Lung (tissue), 12 donors: Measurements from ENCODE around the gene ABHD12. TPM values are rescaled to one million over a fixed set of nuclear protein-coding genes. Genes with fewer than 3 reads are reported as not detected.

ENCODE experiments used
- ATAC-seq: fragments of 200-7000 bp; cut with Tn5 transposase; one replicate; pipeline ENCODE4 v1.9.1; 2020; ENCODE audit warnings: moderate number of reproducible peaks; ENCODE audit not compliant: insufficient read depth, low FRiP score
- DNase-seq, 3 donors: peaks; one replicate each; pipeline ENCODE4 v3.0.0-alpha.2; 2013 to 2017
- H3K27ac ChIP-seq, 2 donors: one replicate each; pipeline ENCODE4 v1.5.1; 2013; ENCODE audit warnings: mild to moderate bottlenecking in 2 of 2, moderate library complexity in 2 of 2, control low read depth in 1 of 2, inconsistent platforms in 1 of 2, low read depth in 1 of 2, low read length in 1 of 2
- H3K27me3 ChIP-seq, 3 donors: one replicate each; pipeline ENCODE4 v1.5.1; 2013; ENCODE audit warnings: low read length in 2 of 3; ENCODE audit not compliant: control insufficient read depth in 3 of 3, insufficient read depth in 3 of 3
- H3K36me3 ChIP-seq, 4 donors: one replicate each; pipeline ENCODE4 v1.5.1; 2013; ENCODE audit warnings: low read length in 4 of 4, mild to moderate bottlenecking in 1 of 4, moderate library complexity in 1 of 4; ENCODE audit not compliant: control insufficient read depth in 4 of 4, insufficient read depth in 4 of 4
- H3K4me1 ChIP-seq, 5 donors: one replicate each; pipeline ENCODE4 v1.5.1; 2013; ENCODE audit warnings: low read length in 5 of 5, mild to moderate bottlenecking in 2 of 5, moderate library complexity in 1 of 5; ENCODE audit not compliant: control insufficient read depth in 5 of 5, insufficient read depth in 5 of 5
- H3K4me3 ChIP-seq: one replicate; pipeline ENCODE4 v1.5.1; 2013; ENCODE audit warnings: mild to moderate bottlenecking, control low read depth, moderate library complexity
- H3K9ac ChIP-seq, 2 donors: one replicate each; pipeline ENCODE4 v1.5.1; 2013; ENCODE audit warnings: low read length in 2 of 2, control low read depth in 1 of 2; ENCODE audit not compliant: insufficient read depth in 1 of 2
- H3K9me3 ChIP-seq, 4 donors: one replicate each; pipeline ENCODE4 v1.5.1; 2013; ENCODE audit warnings: low read length in 3 of 4, mild to moderate bottlenecking in 1 of 4, moderate library complexity in 1 of 4; ENCODE audit not compliant: control insufficient read depth in 4 of 4, insufficient read depth in 3 of 4
- WGBS, 2 donors: extraction: QIAGEN DNeasy Blood & Tissue Kit; methylation state at CpG; one replicate each; pipeline ENCODE4 v1.1.7; 2013; 5-methylcytosine and 5-hydroxymethylcytosine counted together
- polyA plus RNA-seq, 2 donors: library from polyadenylated mRNA; stranded (reverse); fragments of 200-250 nt; gene quantifications; one replicate each; pipeline ENCODE4 v1.2.1, GENCODE V29; 2013
- total RNA-seq, 2 donors: library from RNA; depleted of rRNA in 1 of 2; stranded (reverse); fragments of >200 nt in 1 of 2; gene quantifications; one replicate each; pipeline ENCODE4 v1.2.1, GENCODE V29; 2014 to 2021
- TF ChIP-seq, protein P1 (sequence below): IDR thresholded peaks from 2 replicates; pipeline ENCODE4 v1.5.1; 2012; ENCODE audit warnings: mild to moderate bottlenecking; ENCODE audit errors: control extremely low read depth, extremely low read depth
- donor health status: control.
- donor health status: control.
- donor health status: Bipolar disorder and iron deficiency.
- donor health status: healthy.
- donor health status: DM: yes; HTN: yes; CAD: no.

ABHD12 gene
- total and polyA plus RNA-seq, 4 donors, result 34.3 to 58.1 (median 44.6) TPM

DNA sequence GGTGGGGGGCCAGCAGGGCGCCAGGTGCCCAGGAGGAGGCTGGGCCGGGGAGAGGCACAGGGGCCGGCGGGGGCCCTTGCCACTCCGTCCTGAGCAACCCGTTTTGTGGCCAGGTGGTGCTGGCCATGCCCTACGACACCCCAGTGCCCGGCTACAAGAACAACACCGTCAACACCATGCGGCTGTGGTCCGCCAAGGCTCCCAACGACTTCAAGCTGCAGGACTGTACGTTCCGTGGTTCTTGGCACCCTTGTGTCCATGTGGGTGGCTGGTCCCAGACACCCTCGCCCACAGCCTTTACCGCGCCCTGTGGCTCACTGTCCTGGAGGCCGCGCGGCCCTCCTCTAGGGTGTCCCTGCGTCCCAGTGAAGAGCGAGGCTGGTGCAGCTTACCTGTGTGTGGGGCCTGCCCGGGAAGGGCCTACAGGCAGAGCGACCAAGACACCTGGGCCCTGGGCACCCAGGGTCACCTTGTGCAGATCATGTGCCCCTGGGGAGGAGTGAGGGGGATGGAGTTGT, 114.0 kb downstream of the ABHD12 start:
- Histone ChIP-seq H3K9me3 (no peaks in the 10 kb centered on the region), H3K4me3 (no peak overlapping the region), H3K27me3 (no peaks in the 10 kb centered on the region), H3K9ac (no peak overlapping the region), H3K4me1 (no peaks in the 10 kb centered on the region), H3K27ac (peak overlapping the region in 1 of 2 donors; percentile 43), H3K36me3 (peaks cover 0 to 80% (median 19%) of the 10 kb centered on the region in 4 donors)
- ATAC-seq (no peak), DNase-seq (peak in 1 of 3 donors; percentile 9)
- TF ChIP-seq, protein P1, sequence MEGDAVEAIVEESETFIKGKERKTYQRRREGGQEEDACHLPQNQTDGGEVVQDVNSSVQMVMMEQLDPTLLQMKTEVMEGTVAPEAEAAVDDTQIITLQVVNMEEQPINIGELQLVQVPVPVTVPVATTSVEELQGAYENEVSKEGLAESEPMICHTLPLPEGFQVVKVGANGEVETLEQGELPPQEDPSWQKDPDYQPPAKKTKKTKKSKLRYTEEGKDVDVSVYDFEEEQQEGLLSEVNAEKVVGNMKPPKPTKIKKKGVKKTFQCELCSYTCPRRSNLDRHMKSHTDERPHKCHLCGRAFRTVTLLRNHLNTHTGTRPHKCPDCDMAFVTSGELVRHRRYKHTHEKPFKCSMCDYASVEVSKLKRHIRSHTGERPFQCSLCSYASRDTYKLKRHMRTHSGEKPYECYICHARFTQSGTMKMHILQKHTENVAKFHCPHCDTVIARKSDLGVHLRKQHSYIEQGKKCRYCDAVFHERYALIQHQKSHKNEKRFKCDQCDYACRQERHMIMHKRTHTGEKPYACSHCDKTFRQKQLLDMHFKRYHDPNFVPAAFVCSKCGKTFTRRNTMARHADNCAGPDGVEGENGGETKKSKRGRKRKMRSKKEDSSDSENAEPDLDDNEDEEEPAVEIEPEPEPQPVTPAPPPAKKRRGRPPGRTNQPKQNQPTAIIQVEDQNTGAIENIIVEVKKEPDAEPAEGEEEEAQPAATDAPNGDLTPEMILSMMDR, result no peak
- 96% methylated on average over 23 to 24 of the region's 24 CpGs for WGBS, 2 donors

DNA sequence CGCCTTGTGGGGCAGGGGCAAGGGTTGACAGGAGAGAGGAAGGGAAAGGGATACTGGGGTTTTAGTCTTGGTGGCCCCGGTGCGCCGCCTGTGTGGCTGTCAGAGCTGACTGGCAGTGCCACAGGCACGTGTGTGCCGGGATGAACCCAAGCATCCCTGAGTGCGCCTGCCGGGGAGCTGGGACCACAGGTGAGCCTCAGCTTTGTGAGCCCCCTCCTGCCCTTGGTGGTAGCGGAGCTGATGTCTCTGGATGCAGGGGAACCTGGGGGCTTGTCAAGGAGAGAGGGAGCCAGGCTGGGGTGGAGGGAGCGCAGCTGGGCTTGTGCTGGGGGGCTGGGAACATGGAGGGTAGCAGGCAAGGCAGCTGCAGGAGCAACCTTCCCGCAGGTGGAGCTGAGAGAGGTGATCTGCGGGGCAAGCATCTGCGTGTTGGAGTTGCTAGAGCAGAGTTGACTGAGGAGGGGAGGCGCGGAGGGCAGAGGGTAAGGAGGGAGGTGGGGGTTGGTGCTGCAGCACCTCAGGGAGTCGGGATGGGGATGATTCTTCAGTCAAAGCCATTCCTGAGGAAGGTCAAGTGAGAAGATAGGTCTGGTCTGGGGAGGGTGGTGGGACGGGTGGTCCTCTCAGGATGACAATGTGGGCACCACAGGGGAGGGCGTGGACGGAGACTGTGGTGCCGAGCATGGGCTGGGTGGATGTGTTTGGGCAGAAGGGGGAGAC, 114.7 kb downstream of the ABHD12 start:
- no peaks in the 10 kb centered on the region for H3K4me1 ChIP-seq
- H3K9ac ChIP-seq, result no peak overlapping the region
- no peaks in the 10 kb centered on the region for H3K9me3 ChIP-seq
- DNase-seq (peak in 1 of 3 donors; percentile 4), ATAC-seq (no peak)
- H3K4me3 ChIP-seq, result no peak overlapping the region
- peaks cover 0 to 80% (median 20%) of the 10 kb centered on the region in 4 donors for H3K36me3 ChIP-seq
- TF ChIP-seq, protein P1, result no peak
- peak overlapping the region in 1 of 2 donors; percentile 15 for H3K27ac ChIP-seq
- WGBS, 2 donors, result 95 to 97% methylated on average over 17 to 20 of the region's 20 CpGs
- no peaks in the 10 kb centered on the region for H3K27me3 ChIP-seq

DNA sequence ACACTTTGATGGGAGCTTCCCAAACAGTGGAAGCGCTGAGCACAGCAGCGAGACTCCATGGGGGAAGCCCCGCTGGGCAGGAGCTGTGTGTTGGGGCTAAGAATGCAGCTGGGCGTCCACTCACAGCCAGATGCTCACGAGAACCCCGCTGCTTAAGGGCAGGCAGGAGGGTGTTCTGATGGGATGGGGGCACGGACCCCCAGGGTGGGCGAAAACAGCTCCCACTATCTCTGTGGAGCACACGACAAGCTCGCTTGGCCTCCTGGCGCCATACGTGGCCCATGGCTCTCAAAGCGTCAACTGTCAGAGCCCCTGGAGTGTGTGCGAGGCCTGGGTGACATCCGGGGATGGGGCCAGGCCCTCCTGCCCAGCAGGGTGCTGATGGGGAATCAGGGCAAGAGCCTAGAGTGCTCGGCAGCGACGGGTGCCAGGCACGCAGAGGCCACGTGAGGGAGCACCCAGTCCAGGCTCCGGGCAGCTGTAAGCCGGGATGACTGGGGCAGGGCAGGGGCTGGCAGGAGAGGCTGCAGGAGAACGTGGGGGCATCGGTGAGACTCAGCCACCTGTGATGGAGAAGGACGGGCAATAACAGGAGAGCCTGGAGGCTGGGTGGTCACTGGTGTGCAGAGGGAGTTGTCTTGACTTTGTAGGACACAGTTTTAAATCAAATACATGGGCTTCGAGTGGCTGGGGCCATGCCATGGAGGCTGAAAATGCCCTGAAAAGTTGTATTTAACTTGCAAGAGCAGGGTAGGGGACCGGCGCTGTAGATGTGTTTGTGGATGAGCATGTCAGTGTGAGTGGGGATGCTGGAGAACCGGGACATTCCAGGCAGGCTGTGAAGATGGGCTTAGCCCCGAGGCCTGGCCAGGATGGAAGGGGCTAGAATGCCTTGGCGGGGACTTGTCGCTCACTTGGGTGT, 115.5 kb downstream of the ABHD12 start:
- Histone ChIP-seq H3K9me3 (no peaks in the 10 kb centered on the region), H3K27ac (peak overlapping the region in 1 of 2 donors; percentile 78), H3K36me3 (peaks cover 0 to 74% (median 20%) of the 10 kb centered on the region in 4 donors), H3K9ac (no peak overlapping the region), H3K4me3 (no peak overlapping the region), H3K4me1 (no peaks in the 10 kb centered on the region), H3K27me3 (no peaks in the 10 kb centered on the region)
- WGBS, 2 donors, result 94 to 97% methylated on average over 32 of the region's 32 CpGs
- TF ChIP-seq, protein P1, result no peak
- DNase-seq (peak in 1 of 3 donors; percentile 9), ATAC-seq (no peak)
